ENCODE results near the gene CTNNBL1.

Gene CTNNBL1

DNA sequence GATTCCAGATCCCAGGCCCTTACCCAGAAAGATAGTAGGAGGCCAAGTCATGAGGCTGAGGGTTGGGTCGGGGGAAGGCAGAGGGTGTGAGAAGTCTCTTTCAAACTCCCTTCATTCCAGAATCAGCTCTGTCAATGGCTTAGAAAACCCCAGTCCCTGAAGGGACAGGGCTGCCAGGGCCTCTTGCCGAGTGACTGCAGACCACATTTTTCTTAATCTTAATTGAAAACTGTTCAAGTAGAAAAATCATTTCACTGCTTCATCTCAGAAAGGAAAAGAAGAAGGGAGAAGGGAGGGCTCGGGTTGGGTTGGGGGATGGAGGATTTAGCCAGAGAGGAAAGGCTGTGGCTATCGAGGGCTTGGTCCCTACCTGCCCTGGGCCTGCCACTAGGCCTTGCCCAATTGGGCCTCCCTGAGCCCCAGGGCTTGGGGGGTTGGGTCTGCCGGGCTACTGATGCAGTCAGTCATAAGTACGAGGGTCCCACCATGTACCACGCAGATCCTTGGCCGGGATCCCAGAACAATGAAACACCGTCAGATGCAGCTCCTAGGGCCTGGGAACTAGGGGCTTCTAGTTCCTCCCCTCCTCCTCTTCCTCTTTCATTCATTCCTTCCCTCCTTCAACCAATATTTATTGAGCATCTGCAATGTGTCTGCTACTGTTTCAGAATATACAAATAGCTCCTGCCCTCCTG, 44.0 kb upstream of the CTNNBL1 start:
- no peak overlapping the region for H3K4me3 ChIP-seq (IDR thresholded peaks at IDR 0.05; ENCODE audit: insufficient read depth, low read depth, low read length)
- no peaks in the 10 kb centered on the region for H3K27me3 ChIP-seq (ENCODE audit: insufficient read depth, low read depth)
- H3K4me2 ChIP-seq: no peak overlapping the region
- no peaks in the 10 kb centered on the region for H4K20me1 ChIP-seq (ENCODE audit: insufficient read depth)
- H3K36me3 ChIP-seq (ENCODE audit: insufficient read depth): no peaks in the 10 kb centered on the region
- no peak overlapping the region for H3K27ac ChIP-seq
- TF ChIP-seq, protein P1, sequence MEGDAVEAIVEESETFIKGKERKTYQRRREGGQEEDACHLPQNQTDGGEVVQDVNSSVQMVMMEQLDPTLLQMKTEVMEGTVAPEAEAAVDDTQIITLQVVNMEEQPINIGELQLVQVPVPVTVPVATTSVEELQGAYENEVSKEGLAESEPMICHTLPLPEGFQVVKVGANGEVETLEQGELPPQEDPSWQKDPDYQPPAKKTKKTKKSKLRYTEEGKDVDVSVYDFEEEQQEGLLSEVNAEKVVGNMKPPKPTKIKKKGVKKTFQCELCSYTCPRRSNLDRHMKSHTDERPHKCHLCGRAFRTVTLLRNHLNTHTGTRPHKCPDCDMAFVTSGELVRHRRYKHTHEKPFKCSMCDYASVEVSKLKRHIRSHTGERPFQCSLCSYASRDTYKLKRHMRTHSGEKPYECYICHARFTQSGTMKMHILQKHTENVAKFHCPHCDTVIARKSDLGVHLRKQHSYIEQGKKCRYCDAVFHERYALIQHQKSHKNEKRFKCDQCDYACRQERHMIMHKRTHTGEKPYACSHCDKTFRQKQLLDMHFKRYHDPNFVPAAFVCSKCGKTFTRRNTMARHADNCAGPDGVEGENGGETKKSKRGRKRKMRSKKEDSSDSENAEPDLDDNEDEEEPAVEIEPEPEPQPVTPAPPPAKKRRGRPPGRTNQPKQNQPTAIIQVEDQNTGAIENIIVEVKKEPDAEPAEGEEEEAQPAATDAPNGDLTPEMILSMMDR (conservative IDR thresholded peaks at IDR 0.05; ENCODE audit: low read depth, low read length): no peak
- no peak overlapping the region for H3K9ac ChIP-seq
- H3K4me1 ChIP-seq (ENCODE audit: low read depth, poor library complexity, severe bottlenecking): no peaks in the 10 kb centered on the region
- no peak overlapping the region for H2AFZ ChIP-seq (ENCODE audit: low read depth)
- no peaks in the 10 kb centered on the region for H3K79me2 ChIP-seq (ENCODE audit: insufficient read depth, low read depth)

DNA sequence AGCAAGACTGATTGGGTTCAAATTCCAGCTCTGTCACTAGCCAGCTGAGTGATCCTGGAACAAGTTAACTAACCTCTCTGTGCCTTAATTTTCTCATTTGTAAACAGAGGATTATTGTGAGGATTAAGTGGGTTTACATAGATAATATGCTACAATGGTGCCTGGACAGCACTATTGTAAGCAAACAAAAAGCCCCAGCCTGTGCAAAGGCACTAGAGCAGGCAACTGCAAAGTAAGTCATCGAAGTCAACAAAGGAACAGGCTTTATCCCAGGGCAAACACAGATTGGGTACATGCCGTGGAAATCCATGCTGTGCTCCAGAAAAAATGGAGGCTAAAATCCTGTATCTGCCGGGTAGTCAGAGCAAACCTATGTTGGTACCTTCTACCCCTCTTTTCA, 43.2 kb upstream of the CTNNBL1 start:
- no peak overlapping the region for H2AFZ ChIP-seq (ENCODE audit: low read depth)
- no peak overlapping the region for H3K4me2 ChIP-seq
- TF ChIP-seq, protein P1 (conservative IDR thresholded peaks at IDR 0.05; ENCODE audit: low read depth, low read length): no peak
- H3K27ac ChIP-seq: no peak overlapping the region
- H3K4me1 ChIP-seq (ENCODE audit: low read depth, poor library complexity, severe bottlenecking): no peaks in the 10 kb centered on the region
- H3K4me3 ChIP-seq (IDR thresholded peaks at IDR 0.05; ENCODE audit: insufficient read depth, low read depth, low read length): no peak overlapping the region
- H3K36me3 ChIP-seq (ENCODE audit: insufficient read depth): no peaks in the 10 kb centered on the region
- no peak overlapping the region for H3K9ac ChIP-seq
- H4K20me1 ChIP-seq (ENCODE audit: insufficient read depth): no peaks in the 10 kb centered on the region
- H3K79me2 ChIP-seq (ENCODE audit: insufficient read depth, low read depth): no peaks in the 10 kb centered on the region
- H3K27me3 ChIP-seq (ENCODE audit: insufficient read depth, low read depth): no peaks in the 10 kb centered on the region

DNA sequence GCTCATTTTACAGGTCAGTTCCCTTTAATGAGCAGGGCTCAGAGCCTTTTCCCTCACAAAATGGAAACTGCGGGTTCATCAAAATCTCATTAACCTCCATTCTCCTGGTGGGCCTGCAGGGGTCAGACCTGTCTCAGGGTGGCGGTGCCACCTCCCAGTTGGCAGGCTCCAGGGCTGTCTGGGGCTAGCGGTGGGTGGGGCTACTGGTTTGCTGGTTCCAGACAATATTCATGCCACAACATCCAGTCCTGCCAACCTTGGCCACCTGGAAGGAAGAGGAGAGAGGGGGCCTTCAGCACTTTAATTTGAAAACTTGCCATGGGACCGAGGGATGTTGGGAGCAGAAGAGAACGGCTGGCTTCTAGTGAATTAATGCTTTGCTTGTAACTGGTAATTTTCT, 41.9 kb upstream of the CTNNBL1 start:
- H3K27ac ChIP-seq: no peak overlapping the region
- H3K27me3 ChIP-seq (ENCODE audit: insufficient read depth, low read depth): no peaks in the 10 kb centered on the region
- H4K20me1 ChIP-seq (ENCODE audit: insufficient read depth): no peaks in the 10 kb centered on the region
- no peaks in the 10 kb centered on the region for H3K36me3 ChIP-seq (ENCODE audit: insufficient read depth)
- TF ChIP-seq, protein P1 (conservative IDR thresholded peaks at IDR 0.05; ENCODE audit: low read depth, low read length): no peak; the same call in 1 of the 2 replicates
- H3K4me1 ChIP-seq (ENCODE audit: low read depth, poor library complexity, severe bottlenecking): no peaks in the 10 kb centered on the region
- no peak overlapping the region for H3K9ac ChIP-seq
- H3K4me2 ChIP-seq: no peak overlapping the region
- no peak overlapping the region for H3K4me3 ChIP-seq (IDR thresholded peaks at IDR 0.05; ENCODE audit: insufficient read depth, low read depth, low read length)
- no peak overlapping the region for H2AFZ ChIP-seq (ENCODE audit: low read depth)
- H3K79me2 ChIP-seq (ENCODE audit: insufficient read depth, low read depth): no peaks in the 10 kb centered on the region

DNA sequence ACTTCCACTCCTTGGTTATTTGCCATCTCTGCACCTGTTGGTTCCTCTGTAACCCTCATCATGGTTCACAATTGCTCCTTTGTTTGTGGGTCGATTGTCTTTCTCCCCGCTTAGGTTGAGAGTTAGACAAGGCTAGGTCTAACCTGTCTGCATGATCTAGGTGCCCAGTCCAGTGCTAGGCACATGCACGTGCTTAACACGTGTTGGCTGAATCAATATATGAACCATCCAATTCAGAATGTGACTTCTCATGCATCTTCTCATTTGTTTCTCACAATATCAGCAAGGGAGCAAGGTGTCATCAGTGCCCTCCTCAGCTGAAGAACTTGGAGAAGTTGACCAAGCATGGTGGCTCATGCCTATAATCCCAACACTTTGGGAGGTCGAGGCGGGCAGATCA, 36.9 kb upstream of the CTNNBL1 start:
- no peaks in the 10 kb centered on the region for H4K20me1 ChIP-seq (ENCODE audit: insufficient read depth)
- no peak overlapping the region for H2AFZ ChIP-seq (ENCODE audit: low read depth)
- no peaks in the 10 kb centered on the region for H3K79me2 ChIP-seq (ENCODE audit: insufficient read depth, low read depth)
- no peak overlapping the region for H3K27ac ChIP-seq
- TF ChIP-seq, protein P1 (conservative IDR thresholded peaks at IDR 0.05; ENCODE audit: low read depth, low read length): no peak
- no peaks in the 10 kb centered on the region for H3K36me3 ChIP-seq (ENCODE audit: insufficient read depth)
- H3K9ac ChIP-seq: no peak overlapping the region
- no peaks in the 10 kb centered on the region for H3K27me3 ChIP-seq (ENCODE audit: insufficient read depth, low read depth)
- no peaks in the 10 kb centered on the region for H3K4me1 ChIP-seq (ENCODE audit: low read depth, poor library complexity, severe bottlenecking)
- no peak overlapping the region for H3K4me2 ChIP-seq
- no peak overlapping the region for H3K4me3 ChIP-seq (IDR thresholded peaks at IDR 0.05; ENCODE audit: insufficient read depth, low read depth, low read length)
